Fibroblast of the conjunctiva (primary cell): ENCODE results near the gene EXOC3.
"Not testable (repeated sequence)": the region's sequence is repeated elsewhere in the genome, so short reads cannot be mapped to it uniquely, and the experiment has no call there.

ENCODE experiments used
- DNase-seq: peaks from one replicate; pipeline ENCODE4 v3.0.0-alpha.2; 2010; ENCODE audit warnings: low read depth

EXOC3 gene

DNA sequence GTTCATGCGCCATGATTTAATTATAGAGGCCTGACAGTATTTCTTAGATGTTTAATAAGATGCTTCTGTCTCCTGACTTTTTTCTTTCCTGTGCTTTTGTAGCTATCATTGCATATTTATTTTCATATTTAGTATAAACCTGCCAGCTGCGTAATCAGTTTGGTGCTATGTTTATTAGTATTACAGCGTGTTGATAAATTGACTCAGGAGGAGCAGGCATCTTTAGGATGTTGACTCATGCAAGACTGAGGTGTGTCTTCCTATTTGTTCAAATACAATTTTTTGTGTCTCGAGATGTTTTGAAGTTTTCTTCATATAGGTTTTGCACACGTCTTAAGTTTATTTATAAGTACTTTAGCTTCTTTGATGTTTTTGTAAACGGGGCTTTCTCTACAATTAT is 35.9 kb upstream of the EXOC3 start:
- no peak for DNase-seq

DNA sequence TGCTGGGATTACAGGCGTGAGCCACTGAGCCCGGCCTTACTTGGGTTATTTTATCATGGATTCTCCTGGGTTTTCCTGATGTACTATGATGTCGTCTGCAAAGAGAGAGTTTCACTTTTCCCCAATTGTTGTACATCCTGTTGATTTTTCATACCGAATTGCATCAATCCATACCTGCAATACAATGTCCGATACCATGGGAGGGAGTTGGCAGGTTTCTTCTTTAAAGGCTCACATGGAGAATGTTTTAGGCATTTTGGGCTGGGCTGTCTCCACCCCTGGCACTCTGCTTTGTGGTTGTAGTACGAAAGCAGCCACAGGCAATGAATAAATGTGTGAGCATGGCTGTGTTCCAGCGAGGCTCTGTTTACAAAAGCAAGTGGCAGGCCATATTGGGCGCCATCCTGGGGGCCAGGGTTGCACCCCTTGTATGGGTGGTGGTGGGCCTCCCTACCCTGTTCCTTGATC is 35.1 kb upstream of the EXOC3 start:
- DNase-seq: no peak

GRCh38 chr5:410911-411517 is 32.0 kb upstream of the EXOC3 start:
- DNase-seq: no peak

DNA sequence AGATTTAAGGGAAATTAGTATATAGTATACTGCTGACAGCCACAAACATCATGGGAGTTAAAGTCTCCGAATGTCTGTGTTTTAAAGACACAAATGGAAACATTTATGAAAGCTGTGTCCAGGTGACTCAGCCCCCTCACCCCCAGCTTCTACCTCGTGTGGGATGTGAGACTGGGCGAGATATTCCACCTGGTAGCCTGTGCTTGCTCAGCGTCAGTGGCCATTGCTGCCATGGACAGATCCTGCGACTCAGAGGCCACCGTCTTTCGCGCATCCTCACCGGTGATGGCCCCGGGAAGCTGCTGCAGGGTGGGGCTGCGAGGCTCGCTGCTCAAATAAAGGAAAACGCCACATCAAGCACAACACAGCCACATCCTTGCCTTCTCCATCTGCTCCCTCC is 31.2 kb upstream of the EXOC3 start:
- no peak for DNase-seq

- not testable (repeated sequence) for DNase-seq
Measured at GRCh38 chr5:414991-415927, 27.7 kb upstream of the EXOC3 start.

GRCh38 chr5:415928-416635 is 26.9 kb upstream of the EXOC3 start:
- no peak for DNase-seq

DNA sequence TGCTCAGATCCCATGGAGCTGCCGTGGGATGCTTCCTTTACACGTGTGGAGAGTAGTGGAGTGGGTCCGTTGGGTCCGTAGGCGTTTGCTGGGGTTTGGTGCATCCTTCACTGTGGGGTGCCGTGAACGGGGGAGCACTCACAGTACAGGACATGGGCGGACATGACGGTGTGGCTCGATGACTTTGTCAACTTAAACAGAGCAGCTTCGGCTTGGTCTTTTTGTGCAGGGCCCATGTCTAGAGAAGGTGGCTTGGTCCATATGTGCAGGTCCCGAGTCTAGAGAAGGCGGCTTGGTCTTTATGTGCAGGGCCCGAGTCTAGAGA is 26.4 kb upstream of the EXOC3 start:
- no peak for DNase-seq

DNA sequence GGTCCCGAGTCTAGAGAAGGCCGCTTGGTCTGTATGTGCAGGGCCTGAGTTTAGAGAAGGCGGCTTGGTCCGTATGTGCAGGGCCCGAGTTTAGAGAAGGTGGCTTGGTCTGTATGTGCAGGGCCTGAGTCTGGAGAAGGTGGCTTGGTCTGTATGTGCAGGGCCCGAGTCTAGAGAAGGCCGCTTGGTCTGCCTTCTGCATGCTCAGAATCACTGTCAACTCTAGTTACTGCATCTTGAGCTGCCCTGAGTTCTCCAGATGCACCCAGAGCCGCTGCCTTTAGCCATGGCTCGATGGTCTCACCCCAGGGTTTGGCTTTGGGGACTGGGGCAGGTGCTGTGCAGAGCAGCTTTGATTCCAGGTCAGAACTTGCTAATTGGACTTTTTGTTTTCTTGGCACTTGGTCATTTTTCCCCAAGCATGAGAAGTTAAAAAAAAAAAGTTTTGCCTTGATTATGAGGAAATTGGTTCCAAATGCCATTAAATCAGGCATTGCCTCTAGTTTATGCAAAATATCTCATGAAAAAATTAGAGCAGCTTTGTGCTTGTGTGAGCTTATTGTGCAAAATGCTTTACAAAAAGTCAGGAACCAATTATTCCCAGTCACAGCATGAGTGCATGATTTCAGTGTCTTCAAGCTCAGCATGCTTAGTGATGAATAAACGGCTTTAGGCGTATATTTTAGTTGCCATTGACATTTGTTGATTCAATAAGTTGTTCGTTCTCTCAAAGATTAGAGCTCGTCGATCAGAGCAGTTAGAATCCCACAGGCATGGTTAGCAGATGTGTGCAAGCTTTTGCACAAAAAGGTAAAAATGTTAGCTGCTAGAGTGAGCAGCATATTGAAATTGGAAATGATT is 25.4 kb upstream of the EXOC3 start:
- no peak for DNase-seq

- no peak for DNase-seq
Measured at GRCh38 chr5:418162-419121, 24.5 kb upstream of the EXOC3 start.

DNA sequence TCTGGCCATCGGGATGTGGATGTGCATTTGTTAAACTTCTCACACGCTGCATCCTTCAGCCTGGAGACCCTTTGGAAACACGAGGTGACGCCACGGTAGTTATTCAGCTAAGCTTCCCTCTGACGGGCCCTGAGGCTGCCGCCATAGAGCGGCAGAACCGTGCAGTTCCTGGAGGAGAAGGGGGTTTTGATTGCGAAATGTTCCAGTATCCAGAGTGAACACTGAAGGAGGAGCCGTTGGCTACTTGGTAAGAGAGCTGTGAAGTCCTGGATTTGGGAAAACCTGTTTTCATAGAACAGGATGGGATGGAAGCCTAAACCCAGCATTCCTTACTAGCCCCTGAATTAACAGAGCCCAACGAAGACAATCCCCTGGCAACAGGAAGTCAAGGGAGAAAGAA is 23.0 kb upstream of the EXOC3 start:
- no peak for DNase-seq

DNA sequence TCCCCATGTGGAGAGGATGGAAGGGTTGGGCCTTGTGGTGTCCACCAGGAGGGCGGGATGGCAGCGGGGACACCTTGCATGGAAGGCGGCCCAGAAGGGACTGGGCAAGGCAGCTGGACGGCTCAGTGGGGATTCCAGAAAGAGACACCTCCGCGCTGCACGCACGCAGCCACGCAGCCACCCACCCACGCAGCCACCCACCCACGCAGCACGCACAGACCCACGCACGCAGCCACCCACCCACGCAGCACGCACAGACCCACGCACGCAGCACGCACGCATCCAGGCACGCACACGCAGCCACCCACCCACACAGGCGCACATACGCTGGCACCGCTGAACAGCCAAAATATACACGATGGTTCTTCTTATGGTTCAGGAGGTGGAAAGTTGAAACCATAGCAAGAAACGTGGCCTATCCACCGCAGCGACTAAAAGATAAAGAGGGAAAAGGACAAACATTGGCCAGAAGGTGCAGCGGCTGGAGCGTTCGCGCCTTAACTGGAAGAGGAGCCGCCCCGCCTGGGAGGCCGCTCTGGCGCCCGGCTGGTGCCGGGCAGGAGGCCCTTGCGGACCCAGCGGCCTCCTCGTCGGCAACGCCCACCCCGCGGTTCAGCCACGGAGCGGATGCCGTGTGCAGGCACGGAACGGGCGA is 22.2 kb upstream of the EXOC3 start:
- no peak for DNase-seq

GRCh38 chr5:421287-421880 is 21.6 kb upstream of the EXOC3 start:
- DNase-seq: no peak

DNA sequence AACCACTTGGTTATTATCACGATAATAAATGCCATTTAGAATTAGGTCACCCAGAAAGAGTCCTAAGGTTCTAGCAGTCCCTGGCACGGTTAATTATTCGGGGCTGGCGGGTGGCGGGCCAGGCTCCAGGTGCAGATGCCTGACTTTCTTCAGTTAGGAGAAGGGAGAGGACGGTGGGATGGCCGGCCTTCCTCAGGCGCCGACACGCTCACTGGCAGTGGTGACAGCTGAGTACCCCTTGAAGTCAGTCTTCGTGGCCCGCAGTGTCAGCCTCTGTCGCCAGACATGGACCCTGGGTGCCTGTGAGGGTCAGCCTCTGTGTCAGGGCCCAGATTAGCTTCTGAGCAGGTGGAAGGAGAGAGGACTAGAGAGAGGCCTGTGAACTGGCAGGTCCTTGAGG is 21.1 kb upstream of the EXOC3 start:
- DNase-seq: no peak

GRCh38 chr5:422323-423232 is 20.4 kb upstream of the EXOC3 start:
- DNase-seq: no peak

DNA sequence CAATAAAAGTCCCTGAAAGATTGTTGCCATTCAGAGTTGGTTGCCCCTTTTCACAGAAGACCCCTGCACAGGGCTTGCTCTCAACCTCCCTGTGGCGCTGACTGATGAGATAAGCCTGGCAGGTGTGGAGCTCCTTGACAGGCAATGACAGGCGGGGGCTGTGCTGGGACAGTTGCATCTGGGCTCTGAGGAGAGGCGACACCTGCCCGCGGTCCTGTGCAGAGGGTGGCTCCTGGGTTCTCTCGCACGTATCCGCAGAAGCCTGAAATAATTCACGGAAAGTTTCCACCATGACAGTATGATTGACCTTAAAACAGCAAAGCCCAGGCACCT is 19.8 kb upstream of the EXOC3 start:
- no peak for DNase-seq

GRCh38 chr5:423626-424261 is 19.2 kb upstream of the EXOC3 start:
- DNase-seq: no peak

DNA sequence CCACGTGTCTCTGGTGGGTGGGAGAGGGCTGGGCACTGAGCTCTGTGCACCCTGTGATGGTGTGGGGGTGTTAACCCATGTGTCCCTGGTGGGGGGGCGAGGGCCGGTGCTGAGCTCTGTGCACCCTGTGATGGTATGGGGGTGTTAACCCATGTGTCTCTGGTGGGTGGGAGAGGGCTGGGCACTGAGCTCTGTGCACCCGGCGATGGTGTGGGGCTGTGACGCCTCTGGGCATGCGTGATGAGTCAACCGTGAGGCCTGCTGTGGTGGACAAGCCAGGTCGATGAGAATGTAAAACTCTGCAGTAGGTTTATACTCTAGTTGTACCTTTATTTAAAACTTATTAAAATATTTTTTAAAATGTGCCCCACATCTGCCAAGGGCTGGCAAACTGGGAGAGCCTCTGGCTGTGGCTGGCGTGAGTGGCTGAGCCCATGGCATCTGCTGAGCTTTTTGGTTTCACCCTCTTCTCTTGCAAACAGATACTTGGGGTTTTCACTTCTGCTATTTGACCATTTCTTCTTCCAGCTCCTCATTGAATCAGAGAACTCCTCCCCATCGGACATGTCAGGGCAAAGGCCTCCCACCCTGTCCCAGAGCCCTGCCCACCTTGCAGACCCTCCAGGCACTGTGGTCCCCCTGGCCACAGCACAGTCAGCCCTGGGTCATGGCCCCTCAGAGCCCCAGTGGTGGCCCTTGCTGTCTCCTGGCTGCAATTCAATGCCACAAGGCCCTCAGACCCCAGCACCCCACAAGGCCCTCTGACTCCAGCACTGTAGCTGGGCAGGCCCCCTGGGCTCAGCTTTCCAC is 18.5 kb upstream of the EXOC3 start:
- DNase-seq: no peak

DNA sequence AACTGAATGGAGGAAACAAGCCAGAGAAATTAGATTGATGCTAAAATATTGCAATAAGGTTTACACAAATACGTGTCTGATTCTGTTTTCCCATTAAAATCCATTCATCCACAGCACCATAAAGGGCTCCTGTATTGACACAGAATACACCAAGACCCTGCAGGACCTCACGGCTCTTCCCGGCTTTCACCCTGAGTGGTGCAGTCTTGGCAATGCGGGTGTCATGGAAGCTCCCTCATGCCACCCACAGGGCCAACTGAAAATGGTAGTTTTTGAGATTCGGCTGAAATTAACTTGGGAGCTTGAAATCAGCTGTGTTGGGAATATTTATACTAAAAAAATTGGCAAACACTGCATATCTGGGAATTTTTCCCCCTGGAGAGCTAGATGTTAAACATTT is 17.3 kb upstream of the EXOC3 start:
- DNase-seq: no peak
